ENCODE data around the gene WDR82.

The WDR82 gene

GRCh38 chr3:52231502-52232278 lies 46.8 kb downstream of the WDR82 start:
- peak; percentile 81 for TF ChIP-seq CTCF (IDR thresholded peaks at IDR 0.05; ENCODE audit: low read length, missing control alignments)
- peak; percentile 59 for DNase-seq (ENCODE audit: low read depth)
- H3K4me3 ChIP-seq (replicated peaks; ENCODE audit: low read depth, low read length), result no peak overlapping the region

GRCh38 chr3:52230889-52231499 lies 47.5 kb downstream of the WDR82 start:
- no peak overlapping the region for H3K4me3 ChIP-seq (replicated peaks; ENCODE audit: low read depth, low read length)

GRCh38 chr3:52230461-52230860 lies 48.0 kb downstream of the WDR82 start:
- DNase-seq (ENCODE audit: low read depth), result no peak
- no peak for TF ChIP-seq CTCF (IDR thresholded peaks at IDR 0.05; ENCODE audit: low read length, missing control alignments)
- no peak overlapping the region for H3K4me3 ChIP-seq (replicated peaks; ENCODE audit: low read depth, low read length)

More at GRCh38 chr3:52230889-52231499, 47.5 kb downstream of the WDR82 start:
- no peak for TF ChIP-seq CTCF (IDR thresholded peaks at IDR 0.05; ENCODE audit: low read length, missing control alignments)
- no peak for DNase-seq (ENCODE audit: low read depth)

GRCh38 chr3:52229656-52230055 lies 48.8 kb downstream of the WDR82 start:
- no peak for TF ChIP-seq CTCF (IDR thresholded peaks at IDR 0.05; ENCODE audit: low read length, missing control alignments)

GRCh38 chr3:52228751-52229291 lies 49.6 kb downstream of the WDR82 start:
- TF ChIP-seq CTCF (IDR thresholded peaks at IDR 0.05; ENCODE audit: low read length, missing control alignments), result no peak
- H3K4me3 ChIP-seq (replicated peaks; ENCODE audit: low read depth, low read length), result no peak overlapping the region
- DNase-seq (ENCODE audit: low read depth), result no peak

More at GRCh38 chr3:52229656-52230055, 48.8 kb downstream of the WDR82 start:
- DNase-seq (ENCODE audit: low read depth), result no peak
- H3K4me3 ChIP-seq (replicated peaks; ENCODE audit: low read depth, low read length), result no peak overlapping the region

- DNase-seq (ENCODE audit: low read depth), result no peak
- no peak overlapping the region for H3K4me3 ChIP-seq (replicated peaks; ENCODE audit: low read depth, low read length)
- no peak for TF ChIP-seq CTCF (IDR thresholded peaks at IDR 0.05; ENCODE audit: low read length, missing control alignments)
Observed at GRCh38 chr3:52228266-52228665, 50.2 kb downstream of the WDR82 start.

All from fibroblast of pulmonary artery (primary cell).